ENCODE results near the gene ITGB4. TPM values are rescaled to one million over a fixed set of nuclear protein-coding genes. Genes with fewer than 3 reads are reported as not detected.

ITGB4 gene
- total and polyA plus RNA-seq, 10 of the 15 experiments (the other 5 are each of a cell fraction or from before 2014, with no cell fraction given), result 0.06 to 1.6 (median 0.27) TPM; not detected in 2

GRCh38 chr17:75731086-75731715, 9.9 kb downstream of the ITGB4 start:
- Histone ChIP-seq H3K79me2 (ENCODE audit: control insufficient read depth, insufficient read depth, low read length) (no peaks in the 10 kb centered on the region), H3K27me3 (replicated peaks in 1 of 2; ENCODE audit: control insufficient read depth in 2 of 2, insufficient read depth in 2 of 2, low read length in 1 of 2) (no peaks in the 10 kb centered on the region), H2AFZ (ENCODE audit: control insufficient read depth, low read depth, low read length) (no peak overlapping the region), H3K4me2 (ENCODE audit: control insufficient read depth, insufficient read depth) (no peak overlapping the region), H3K9me3 (replicated peaks; ENCODE audit: control insufficient read depth, insufficient read depth, low read length) (no peaks in the 10 kb centered on the region; the same call in 2 of the 3 replicates), H3K36me3 (ENCODE audit: control insufficient read depth in 2 of 2, insufficient read depth in 2 of 2, low read length in 1 of 2) (no peaks in the 10 kb centered on the region), H3K27ac (ENCODE audit: control insufficient read depth, insufficient read depth) (no peak overlapping the region), H4K20me1 (ENCODE audit: control insufficient read depth, insufficient read depth) (no peaks in the 10 kb centered on the region), H3K9ac (ENCODE audit: control insufficient read depth, insufficient read depth, low read length) (no peak overlapping the region), H3K4me1 (ENCODE audit: control insufficient read depth, insufficient read depth, low read length) (0 out of 2 replicates have a peak, but pooled peaks cover 3% of the 10 kb centered on the region), H3K4me3 (no peak overlapping the region)
- BruUV-seq (replicated peaks), result no TSS peak
- WGBS (ENCODE audit: insufficient coverage, insufficient replicate concordance, low lambda C conversion rate, missing lambda C conversion rate), result 58% methylated on average over 25 of the region's 26 CpGs
- DNase-seq (ENCODE audit: low read depth, low spot score) (no peak), ATAC-seq (no peak), FAIRE-seq (no peak)
- intact Hi-C loops (cut with micrococcal nuclease; ENCODE audit: unreplicated experiment), result no loop called here
- TF ChIP-seq ZNF592 (IDR thresholded peaks at IDR 0.05), result no peak
- POLR2A ChIA-PET, result no interaction called here
- SMC1A ChIA-PET (ENCODE audit: uncharacterized antibody, unreplicated experiment), result no interaction called here
- RAD21 ChIA-PET (ENCODE audit: unreplicated experiment), result interaction anchor here (1.4 kb wide), 1 partner anchor 99 kb away, joined by 4 read pairs; the partner anchor contains the start of gene SMIM5
- in situ Hi-C loops (cut with MboI), result no loop called here
- CTCF ChIA-PET, result interaction anchor here (0.5 to 2.7 kb wide), 3 partner anchors 17 to 130 kb away, joined by 3 to 10 read pairs (median 8); no protein-coding TSS in a partner anchor
